ENCODE data around the gene ICAM3.

ICAM3 gene

DNA sequence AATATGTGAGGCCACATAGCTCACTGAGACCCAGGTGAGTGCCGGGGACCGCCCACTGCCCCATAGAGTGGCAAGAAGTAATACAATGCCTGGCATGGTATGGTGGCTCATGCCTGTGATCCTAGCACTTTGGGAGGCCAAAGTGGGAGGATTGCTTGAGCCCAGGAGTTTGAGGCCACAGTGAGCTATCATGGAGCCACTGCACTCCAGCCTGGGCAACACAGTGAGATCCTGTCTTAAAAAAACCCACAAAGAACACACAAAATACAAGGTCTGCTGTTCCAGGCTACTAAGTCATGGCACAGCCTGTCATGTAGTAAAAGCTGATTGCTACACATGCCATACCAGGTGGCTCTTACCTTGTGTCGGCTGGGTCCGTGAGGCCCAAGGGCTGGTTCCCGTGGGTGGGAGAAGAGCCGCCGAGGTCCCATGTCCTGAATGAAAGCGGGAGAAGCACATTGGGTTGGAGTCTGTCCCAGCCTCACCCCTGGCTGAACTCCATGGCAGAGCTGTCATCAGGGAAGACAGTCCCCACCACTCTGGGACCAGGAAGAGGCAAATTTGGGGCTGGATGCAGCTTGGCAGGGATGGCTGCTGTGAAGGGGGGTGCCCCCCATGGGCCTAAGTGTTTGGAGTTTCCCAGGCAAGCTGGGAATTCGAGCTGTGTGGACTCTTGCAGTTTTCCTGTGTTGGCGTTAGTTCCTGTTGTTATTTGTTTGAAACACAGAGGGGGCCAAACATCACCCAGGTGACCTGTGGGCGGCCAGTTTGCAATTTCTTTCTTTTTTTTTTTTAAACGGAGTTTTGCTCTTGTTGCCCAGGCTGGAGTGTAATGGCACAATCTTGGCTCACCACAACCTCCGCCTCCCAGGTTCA is 20.4 kb downstream of the ICAM3 start:
- no peak for DNase-seq (ENCODE audit: low spot score)

DNA sequence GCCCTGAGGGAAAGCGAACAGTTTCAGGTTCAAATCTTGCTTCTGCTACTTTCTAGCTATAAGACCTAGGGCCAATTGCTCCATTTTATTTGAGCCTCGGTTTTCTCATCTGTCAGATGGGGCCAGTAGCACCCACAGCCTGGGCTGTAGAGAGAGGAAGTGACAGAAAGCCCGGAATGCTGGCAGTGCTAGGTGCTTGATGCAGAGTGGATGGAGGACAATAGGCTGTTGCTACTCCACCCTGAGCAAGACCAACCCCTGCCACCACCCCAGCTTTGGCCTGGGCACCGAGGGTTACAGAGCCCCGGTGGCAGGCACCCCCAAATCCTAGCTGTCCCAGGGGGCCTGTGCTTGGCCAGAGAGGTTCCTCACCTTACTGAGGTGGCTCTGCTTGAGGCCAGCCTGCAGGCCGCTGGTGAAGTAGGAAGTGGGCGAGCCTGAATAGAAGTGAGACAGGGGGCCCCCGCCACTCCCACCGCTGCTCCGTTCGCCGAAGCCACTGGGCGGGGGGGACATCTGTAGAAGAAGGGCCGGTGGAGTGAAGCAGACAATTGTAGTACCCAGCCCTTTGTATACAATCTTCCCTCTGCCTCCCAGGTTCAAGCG is 21.5 kb downstream of the ICAM3 start:
- no peak for DNase-seq (ENCODE audit: low spot score)

DNA sequence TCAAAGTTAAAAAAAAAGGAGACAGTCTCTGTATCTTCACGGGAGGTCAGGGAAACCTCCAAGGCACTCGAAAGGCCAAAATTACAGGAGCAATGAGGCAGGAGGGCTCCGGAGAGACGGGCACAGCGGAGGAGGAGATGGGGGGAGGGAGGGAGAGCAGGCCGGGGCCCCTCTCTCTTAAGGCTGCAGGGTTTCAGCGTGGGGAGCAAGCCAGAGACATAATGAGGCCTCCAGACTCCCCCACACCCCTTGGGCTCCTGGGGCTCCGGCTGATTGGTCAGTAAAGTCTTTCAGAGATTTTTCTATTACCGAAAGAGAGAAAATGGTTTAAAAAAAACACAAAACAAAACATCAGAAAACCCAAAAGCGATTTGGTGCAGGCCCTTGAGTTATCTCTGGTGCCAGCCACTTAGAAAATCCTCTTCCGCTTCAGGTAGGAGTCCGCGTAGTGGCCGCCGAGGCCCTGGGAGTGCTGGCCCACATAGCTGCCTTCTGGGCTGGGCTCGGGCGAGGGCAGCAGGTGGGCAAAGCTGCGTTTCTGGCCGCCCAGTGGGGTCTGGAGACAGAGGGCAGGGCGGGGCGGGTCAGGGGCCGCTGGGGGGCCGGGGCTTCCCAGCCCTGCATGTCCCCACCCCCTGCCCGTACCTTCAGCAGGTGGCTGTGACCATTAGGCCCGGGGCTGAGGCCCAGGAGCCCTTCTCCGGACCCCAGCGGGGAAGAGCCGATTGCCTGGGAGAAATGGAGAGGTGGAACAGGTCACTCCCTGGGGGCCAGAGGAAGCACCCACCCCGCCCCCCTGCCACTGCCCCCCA is 22.2 kb downstream of the ICAM3 start:
- DNase-seq (ENCODE audit: low spot score) = no peak

DNA sequence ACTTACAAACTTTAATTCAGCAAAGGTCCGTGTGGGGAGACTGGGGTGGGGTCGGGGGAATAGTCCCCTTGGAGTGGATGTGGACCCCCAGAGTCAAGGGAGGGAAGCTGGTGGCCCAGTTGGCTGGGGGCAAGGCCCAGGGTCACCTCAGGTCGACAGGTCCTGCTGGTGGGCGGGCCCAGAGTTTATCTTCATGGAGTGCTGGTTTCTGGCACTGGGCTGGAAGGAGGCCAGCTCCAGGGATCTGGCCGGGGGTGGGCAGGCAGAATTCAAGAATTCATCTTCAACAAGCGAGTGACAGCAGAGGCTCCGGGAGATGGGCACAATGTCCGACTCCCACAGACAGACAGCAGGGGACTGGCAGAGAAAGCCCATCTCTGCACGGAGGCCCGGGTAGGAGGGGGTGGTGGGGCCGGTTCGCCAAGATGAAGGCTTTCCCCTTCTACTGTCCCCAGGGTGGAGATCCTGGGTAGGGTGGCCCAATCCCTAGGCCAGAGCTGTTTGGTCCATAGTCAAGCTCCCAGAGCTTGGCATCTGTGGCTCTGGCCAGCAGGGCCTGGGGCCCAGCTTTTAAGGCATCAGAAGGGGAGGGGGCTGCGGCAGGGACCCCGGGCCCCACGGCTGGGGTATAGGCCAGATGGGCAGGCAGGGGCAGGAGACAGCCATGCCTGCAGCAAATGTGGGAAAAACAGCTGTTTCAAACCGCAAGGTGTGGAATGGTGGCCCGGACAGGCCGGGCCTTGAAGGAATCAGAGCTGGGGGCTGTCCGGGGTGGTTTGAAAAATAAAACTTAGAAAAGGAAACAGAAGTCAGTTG is 23.0 kb downstream of the ICAM3 start:
- no peak for DNase-seq (ENCODE audit: low spot score)

DNA sequence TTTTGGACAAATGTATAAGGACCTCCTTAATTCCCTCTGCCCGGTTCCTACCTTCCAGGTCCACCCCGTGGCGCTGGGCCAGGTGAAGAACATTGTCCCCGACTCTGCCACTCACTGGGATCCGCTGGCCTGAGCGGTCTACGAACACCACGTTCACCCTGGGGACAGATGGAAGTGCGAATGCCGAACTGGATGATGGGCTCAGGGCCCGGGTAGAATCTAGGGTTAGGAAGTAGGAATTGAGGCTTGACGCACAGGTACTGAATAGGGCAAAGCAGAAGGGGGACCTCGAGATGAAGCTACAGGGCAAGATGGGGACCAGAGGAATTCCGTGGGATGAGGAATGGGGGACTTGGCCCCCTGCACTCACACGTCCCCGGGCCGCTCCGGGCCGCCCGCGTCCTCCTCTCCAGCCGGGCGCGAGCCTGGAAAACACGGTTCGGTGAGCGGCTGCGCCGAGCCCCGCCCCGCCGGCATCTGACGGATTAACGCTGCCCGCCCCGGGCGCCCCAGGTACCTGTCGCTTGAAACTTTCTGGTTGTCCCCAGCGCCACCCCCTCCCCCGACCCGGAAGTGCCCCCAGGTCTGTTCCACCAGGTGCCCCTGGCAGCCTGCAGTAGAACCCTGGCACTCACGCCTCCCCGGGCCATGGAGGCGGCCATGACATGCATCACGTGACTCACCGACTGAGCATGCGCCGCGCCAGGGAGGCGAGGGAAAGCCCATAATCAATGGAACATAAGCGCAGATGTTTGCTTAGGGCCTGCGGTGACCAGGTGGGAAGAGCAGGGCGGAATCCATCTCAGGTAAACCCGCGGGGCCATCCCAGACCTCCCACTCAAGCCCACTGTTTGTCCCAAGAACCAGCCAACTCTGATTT is 23.8 kb downstream of the ICAM3 start, which contains the start of gene FDX2:
Gene FDX2 (minus strand): TSS at position 681 of the 880 bp plus-strand sequence. CDS start 19 bp downstream, at position 662.
- peak; percentile 94 for DNase-seq (ENCODE audit: low spot score)

DNA sequence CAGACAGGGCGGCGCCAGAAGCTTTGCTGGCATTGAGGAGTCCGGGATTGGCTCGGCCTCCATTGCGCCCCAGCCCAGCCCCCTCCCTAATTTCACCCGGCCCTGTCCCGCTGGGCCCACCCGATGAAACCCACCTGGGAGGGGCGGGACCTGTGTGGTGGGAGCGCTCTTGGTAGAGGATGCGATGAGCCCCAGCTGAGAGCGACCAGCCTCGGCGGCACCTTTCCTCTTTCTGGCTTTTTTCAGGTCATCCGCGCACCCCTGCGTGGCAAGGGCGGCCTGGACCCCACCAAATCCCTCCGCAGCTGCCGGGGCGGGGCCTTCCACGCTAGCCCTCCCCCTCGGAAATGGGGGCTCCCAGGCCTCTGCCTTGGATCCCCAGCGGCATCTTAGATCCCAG is 30.0 kb downstream of the ICAM3 start, which contains the start of gene ZGLP1:
Gene ZGLP1 (minus strand): TSS at position 393 of the 400 bp plus-strand sequence.
- no peak for DNase-seq (ENCODE audit: low spot score)

DNA sequence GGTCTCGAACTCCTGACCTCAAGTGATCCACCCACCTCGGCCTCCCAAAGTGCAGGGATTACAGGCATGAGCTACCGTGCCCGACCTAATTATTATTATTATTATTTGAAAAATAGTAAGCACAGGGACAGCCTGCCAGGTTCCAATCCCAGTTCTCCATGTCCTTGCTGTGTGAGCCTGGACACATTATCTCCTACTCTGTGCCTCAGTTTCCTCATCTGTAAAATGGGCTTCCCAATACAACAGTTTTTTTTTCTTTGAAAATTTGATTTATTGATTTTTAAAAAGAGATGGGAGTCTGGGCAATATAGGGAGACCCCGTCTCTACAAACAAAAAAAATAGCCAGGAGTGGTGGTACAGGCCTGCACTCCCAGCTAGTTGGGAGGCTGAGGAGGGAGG is 33.1 kb downstream of the ICAM3 start:
- no peak for DNase-seq (ENCODE audit: low spot score)

DNA sequence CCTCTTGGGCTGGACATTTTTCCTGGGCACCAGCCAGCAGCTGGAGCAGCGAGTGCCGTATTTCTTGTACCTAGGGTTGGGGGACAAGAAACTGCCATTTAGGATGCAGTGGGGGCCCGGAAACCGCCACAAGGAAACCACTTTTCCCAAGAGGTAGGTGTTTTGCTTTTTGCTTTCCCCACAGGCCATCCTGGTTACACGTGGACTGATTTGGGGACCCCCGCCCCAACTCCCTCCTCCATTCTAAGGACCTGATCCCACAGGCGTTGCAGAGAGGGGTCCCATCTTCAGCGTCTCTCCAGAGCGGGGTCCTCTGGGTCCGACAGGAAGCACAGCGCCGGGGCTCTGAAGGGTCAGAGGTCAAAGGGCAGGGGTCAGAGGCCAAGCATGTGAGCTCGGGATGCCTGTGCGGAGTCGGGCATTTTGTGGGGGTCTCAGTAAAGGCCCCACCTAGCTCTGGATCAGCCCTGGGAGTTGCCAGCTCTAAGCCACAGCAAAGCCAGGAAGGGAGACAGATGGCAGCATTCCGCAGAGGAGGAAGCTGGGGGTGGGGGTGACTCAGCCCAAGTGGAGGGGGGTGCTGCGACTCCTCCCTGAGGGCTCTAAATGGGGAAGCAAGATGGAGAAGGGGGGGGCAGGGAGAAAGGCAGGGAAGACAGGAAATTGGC is 34.2 kb downstream of the ICAM3 start:
- DNase-seq (ENCODE audit: low spot score) = peak; percentile 66

DNA sequence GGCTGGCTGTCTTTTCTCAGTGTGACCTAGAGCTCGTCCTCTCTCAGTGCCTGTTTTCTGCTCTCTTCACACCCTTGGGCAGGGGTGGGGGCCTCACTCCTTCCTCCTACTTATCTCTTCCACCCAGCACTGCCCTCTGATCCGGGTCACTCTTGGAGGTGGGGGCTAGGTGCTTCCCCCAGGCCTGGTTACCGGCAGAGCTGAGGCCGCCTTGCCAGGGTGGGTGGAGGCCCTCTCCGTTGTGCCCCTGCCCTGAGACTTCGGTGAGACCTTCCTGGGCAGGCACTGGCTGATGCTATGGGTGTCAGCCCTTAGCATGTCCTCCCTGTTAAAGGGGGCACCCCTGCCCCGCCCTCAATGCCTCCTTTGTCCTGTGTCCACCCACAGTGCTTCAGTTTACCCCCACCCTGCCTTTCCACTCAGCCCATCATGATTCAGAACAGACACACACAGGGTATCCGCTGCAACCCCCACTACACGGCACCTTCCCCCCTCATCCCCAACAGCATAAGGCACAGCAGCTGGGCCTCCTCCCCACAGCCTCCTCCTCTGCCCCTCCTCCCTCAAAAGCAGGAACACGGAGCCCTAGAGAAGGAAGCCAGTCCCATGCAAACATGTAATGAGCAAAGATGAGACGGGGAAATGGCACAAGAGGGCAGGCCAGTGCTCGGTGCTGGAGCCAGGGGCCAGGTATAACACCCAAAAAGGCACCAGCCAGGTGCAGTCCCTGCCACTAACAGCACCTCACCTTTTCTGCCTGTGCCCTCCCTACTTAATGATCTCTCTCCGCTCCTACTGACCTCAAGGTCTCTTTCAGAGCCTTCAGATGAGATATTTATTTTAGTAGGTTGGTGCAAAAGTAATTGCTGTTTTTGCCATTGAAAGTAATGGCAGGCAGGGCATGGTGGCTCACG is 39.6 kb downstream of the ICAM3 start:
- DNase-seq (ENCODE audit: low spot score) = no peak

DNA sequence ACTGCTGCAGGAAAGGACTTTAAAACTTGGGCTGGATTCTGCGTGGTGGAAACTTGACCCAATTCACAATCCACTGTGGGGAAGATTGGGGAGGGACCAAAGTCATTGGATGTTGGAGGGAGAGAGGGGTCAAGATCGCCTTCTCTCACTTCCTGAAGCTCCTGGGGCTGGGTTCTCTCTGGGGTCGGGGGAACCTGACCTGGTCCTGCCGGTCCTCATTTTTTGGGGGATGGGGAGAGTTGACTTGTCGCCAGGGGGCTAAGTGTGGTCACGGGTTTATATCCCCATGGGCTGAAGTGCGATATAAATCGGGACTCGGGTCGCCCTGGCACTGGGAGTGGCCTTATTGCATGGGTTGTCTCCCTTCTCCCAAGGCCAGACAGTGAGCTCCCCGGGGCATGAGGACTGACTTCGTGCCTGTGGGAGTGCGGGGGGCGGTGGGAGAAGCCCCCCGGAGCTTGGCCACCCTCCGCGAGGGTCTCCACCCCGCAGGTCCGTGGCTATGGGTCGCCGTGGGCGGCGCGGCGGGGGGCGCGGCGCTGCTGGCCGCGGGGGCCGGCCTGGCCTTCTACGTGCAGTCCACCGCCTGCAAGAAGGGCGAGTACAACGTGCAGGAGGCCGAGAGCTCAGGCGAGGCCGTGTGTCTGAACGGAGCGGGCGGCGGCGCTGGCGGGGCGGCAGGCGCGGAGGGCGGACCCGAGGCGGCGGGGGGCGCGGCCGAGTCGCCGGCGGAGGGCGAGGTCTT is 43.4 kb downstream of the ICAM3 start:
- no peak for DNase-seq (ENCODE audit: low spot score)

DNA sequence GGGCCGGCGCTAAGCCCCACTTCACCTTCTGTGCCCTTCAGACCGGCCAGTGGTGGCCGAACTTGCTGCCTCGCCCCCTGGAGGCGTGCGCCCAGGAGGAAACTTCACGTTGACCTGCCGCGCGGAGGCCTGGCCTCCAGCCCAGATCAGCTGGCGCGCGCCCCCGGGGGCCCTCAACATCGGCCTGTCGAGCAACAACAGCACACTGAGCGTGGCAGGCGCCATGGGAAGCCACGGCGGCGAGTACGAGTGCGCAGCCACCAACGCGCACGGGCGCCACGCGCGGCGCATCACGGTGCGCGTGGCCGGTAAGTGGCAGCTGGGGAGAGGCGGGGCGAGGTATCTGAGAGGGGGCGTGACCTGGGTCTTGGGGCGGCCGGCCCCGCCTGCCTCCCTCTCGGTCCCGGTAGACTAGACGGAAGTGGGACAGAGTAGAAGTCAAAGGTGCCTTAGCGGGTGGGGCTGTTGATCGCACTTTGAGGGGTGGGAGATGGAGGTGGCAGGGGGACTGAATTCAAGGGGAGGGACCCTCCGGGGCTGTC is 44.0 kb downstream of the ICAM3 start:
- DNase-seq (ENCODE audit: low spot score) = no peak

DNA sequence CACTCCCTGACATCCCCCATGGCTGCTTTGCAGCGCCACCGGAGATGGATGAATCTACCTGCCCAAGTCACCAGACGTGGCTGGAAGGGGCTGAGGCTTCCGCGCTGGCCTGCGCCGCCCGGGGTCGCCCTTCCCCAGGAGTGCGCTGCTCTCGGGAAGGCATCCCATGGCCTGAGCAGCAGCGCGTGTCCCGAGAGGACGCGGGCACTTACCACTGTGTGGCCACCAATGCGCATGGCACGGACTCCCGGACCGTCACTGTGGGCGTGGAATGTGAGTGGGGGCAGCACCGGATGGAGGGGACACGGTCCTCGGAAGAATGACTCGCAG is 45.1 kb downstream of the ICAM3 start:
- DNase-seq (ENCODE audit: low spot score) = no peak

DNA sequence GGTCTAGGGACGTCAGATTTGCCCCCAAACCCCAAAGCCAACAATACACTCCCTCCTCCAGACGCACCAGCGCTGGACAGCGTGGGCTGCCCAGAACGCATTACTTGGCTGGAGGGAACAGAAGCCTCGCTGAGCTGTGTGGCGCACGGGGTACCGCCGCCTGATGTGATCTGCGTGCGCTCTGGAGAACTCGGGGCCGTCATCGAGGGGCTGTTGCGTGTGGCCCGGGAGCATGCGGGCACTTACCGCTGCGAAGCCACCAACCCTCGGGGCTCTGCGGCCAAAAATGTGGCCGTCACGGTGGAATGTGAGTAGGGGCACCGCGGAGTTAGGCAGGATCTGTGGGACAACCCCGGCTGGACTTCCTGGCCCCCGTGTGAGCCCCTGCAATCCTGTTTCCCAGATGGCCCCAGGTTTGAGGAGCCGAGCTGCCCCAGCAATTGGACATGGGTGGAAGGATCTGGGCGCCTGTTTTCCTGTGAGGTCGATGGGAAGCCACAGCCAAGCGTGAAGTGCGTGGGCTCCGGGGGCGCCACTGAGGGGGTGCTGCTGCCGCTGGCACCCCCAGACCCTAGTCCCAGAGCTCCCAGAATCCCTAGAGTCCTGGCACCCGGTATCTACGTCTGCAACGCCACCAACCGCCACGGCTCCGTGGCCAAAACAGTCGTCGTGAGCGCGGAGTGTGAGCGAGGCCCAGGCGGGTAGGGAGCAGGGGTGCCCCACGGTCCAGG is 45.6 kb downstream of the ICAM3 start:
- DNase-seq (ENCODE audit: low spot score) = no peak

DNA sequence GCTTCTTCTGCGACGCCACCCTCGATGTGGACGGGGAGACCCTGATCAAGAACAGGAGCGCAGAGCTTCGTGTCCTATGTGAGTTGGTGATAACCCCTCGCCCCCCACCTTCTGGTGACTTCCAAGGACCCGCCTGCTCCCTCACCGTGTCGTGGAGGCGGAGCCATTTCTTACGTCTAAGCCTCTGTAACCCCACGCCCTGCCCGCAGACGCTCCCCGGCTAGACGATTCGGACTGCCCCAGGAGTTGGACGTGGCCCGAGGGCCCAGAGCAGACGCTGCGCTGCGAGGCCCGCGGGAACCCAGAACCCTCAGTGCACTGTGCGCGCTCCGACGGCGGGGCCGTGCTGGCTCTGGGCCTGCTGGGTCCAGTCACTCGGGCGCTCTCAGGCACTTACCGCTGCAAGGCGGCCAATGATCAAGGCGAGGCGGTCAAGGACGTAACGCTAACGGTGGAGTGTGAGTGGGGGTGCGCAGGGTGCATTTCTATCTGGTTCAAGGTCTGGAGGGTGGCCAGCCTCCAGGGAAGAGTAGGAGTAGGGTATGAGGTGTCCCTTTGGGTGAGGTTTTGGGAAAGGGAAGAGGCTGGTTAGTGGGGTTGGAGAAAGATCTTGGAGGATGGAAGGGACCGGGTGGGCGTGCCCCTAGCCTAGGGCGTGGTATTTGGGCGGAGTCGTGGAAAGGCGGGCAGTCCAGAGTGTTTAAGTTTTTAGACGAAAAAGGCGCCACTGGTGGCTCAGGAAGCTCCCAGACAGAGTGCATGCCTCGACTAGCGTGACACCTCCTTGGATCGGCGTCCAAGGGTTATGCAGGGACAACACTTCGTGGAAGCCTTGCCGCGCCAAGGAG is 46.4 kb downstream of the ICAM3 start:
- DNase-seq (ENCODE audit: low spot score) = no peak

DNA sequence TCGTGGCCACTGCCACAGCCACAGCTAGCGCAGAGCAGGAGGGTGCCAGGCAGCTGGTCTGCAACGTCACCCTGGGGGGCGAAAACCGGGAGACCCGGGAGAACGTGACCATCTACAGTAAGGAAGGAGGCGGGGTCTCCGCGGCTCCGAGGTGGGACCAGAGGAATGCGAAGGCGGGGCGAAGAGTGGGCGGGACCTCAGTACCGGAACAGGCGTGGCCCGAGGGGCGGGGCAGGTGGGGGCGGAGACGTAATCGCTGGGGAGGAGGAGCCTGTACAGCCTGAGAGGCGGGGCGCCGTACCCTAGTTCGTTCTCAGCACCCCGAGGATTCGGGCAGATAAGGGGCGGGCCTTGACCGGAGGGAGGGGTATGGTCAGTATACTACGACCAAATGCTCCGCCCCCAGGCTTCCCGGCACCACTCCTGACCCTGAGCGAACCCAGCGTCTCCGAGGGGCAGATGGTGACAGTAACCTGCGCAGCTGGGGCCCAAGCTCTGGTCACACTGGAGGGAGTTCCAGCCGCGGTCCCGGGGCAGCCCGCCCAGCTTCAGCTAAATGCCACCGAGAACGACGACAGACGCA is 47.1 kb downstream of the ICAM3 start:
- DNase-seq (ENCODE audit: low spot score) = peak; percentile 82

DNA sequence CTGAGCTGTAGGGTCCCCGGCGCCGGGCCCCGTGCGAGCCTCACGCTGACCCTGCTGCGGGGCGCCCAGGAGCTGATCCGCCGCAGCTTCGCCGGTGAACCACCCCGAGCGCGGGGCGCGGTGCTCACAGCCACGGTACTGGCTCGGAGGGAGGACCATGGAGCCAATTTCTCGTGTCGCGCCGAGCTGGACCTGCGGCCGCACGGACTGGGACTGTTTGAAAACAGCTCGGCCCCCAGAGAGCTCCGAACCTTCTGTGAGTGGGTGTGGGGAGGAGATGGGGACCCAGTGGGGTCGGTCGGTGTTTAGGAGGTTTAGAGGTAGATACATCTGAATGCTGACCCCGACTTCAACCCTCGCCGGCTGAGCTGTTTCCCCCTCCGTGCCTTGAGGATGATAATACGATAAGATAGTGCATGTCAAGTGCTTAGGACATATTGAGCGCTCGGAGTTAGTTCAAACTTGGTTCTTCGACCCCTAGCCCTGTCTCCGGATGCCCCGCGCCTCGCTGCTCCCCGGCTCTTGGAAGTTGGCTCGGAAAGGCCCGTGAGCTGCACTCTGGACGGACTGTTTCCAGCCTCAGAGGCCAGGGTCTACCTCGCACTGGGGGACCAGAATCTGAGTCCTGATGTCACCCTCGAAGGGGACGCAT is 47.7 kb downstream of the ICAM3 start:
- no peak for DNase-seq (ENCODE audit: low spot score)

Data from D341Med (cell line).